ENCODE measurements around the gene SH2D4B. TPM values are rescaled to one million over a fixed set of nuclear protein-coding genes. Genes with fewer than 3 reads are reported as not detected.

SH2D4B gene
- total RNA-seq: not detected in 2 replicates

- H3K4me3 ChIP-seq (ENCODE audit: low read depth, low read length): no peak within 1 kb of the TSS
- no peak for TF ChIP-seq CTCF (conservative IDR thresholded peaks at IDR 0.05; ENCODE audit: low read depth, low read length)
- DNase-seq (ENCODE audit: low read depth): no peak
Measured at GRCh38 chr10:80537736-80538480, at the start of gene SH2D4B. Gene SH2D4B (plus strand): TSS chr10:80537902. CDS start chr10:80538332, 430 bp downstream.

DNA sequence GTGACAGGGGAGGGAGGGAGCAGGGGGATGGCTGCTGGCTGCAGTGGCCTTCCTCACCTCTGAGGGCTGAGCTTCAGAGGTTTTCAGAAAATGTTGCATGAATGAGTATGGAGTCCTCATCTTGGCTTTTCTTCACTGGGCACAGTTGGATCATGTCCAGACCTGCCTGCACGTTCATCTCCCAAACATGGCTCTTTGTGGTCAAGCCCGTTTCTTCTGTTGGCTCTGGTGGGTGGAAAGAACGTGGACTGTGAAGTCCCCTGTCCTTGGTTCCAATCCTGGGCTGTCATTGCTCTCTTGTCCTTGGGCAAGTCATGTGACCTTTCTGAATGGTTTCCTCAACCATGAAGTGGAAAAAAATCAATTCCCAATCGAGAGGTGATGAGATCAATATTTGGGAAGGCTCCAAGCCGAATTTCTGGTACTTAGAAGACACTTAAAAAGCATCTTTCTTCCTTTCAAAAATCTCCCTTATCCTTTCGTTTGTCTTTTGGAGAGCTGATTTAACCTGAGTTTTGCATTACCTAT lies 49.1 kb upstream of the SH2D4B start:
- no peak overlapping the region for H3K4me3 ChIP-seq (ENCODE audit: low read depth, low read length)
- no peak for TF ChIP-seq CTCF (conservative IDR thresholded peaks at IDR 0.05; ENCODE audit: low read depth, low read length)
- DNase-seq (ENCODE audit: low read depth): no peak

GRCh38 chr10:80489371-80490112 lies 48.2 kb upstream of the SH2D4B start:
- no peak for TF ChIP-seq CTCF (conservative IDR thresholded peaks at IDR 0.05; ENCODE audit: low read depth, low read length)
- H3K4me3 ChIP-seq (ENCODE audit: low read depth, low read length): no peak overlapping the region
- DNase-seq (ENCODE audit: low read depth): no peak

DNA sequence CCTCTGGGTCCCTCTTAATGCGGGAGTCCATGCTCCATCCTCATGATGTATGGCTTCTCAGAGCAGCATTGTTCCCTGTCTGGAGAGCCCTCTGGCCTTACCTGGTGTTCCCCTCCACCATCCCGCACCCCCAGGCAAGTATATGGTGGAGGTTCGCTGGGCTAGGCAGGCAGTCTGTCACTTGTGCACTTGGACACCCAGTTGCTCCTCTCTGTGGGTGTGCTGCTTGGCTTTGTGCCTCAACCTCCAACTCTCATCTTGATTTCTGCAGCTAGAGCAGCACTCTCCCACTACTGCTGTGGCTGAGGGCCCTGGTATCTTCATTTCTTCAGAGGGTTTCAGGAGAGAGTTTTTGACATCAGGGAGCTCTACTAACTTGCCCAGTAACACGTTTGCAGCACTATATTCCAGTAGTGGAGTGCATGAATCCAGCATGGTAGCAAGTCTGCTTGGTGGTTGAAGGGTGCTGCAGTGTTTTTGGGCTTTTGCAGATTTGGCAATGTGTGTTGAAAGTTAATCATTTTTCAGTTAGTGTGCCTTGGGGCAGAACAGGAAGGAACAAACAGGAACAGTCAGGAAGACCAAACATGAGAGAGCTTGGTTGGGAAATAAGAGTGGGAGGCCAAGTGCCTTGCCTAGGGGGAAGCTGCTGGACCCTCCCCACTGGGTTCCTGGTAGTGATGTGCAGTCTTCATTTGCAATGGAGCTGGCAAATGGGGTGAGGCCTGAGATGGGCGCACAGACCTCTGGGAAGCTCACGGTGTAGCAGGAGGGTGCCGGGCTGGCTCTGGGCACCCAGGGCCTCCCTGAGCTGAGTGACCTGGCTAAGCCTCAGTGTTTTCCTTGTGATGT lies 46.2 kb upstream of the SH2D4B start:
- no peak for DNase-seq (ENCODE audit: low read depth)
- no peak overlapping the region for H3K4me3 ChIP-seq (ENCODE audit: low read depth, low read length)
- TF ChIP-seq CTCF (conservative IDR thresholded peaks at IDR 0.05; ENCODE audit: low read depth, low read length): no peak

DNA sequence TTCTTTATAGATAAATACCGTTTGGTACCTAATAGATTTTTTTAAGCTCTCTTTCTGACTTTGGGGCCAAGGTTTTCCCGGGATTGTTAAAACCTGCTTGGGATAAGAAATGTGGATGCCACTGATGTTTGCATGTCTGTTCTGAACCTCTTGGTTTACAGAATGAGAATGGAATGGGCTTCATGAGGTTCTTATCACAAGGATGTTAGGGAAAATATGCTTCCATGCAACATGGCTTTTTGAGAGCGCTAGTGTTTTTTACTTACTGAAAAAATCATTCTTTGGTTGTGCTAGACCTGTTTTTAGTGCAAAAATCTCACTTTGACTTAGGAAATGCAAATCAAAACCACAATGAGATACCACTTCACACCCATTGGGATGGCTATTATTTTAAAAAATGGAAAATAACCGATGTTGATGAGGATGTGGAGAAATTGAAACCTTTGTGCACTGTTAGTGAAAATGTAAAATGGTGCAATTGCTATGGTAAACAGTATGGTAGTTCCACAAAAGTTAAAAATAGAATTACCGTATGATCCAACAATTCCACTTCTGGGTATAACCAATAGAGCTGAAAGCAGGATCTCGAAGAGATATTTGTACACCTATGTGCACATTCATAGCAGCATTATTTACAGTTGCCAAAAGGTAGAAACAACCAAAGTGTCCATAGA lies 44.7 kb upstream of the SH2D4B start:
- TF ChIP-seq CTCF (conservative IDR thresholded peaks at IDR 0.05; ENCODE audit: low read depth, low read length): no peak
- DNase-seq (ENCODE audit: low read depth): no peak
- H3K4me3 ChIP-seq (ENCODE audit: low read depth, low read length): no peak overlapping the region

DNA sequence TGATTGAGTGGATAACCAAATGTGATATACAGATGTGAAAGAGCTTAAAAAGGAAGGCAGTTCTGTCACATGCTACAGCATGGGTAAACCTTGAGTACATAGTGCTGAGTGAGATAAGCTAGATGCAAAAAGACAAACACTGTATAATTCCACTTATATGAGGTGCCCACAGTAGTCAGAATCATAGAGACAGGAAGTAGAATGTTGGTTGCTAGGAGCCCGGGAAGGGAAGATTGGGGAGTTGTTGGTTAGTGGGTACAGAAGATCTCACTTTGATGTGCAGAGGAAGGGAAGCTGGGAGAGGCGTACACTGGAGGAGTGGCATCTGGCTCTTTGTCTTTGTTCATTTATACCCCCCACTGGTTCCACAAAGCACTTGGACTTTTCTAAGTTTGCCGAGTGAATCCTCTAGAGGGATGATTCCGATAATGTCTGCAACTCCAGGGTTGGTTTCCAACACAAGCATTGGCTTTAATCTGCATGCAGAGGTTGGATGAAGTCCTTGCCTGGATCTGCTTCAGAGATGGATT lies 44.1 kb upstream of the SH2D4B start:
- DNase-seq (ENCODE audit: low read depth): no peak
- no peak for TF ChIP-seq CTCF (conservative IDR thresholded peaks at IDR 0.05; ENCODE audit: low read depth, low read length)

More for the DNA sequence above, 44.1 kb upstream of the SH2D4B start:
- no peak overlapping the region for H3K4me3 ChIP-seq (ENCODE audit: low read depth, low read length)

Measured in epithelial cell of proximal tubule (primary cell).